ENCODE results near the gene PIGR. TPM values are rescaled to one million over a fixed set of nuclear protein-coding genes. Genes with fewer than 3 reads are reported as not detected.

Gene PIGR
- total and polyA plus RNA-seq, 12 donors, result under 0.01 to 3.4 (median 0.55) TPM; not detected in 2

DNA sequence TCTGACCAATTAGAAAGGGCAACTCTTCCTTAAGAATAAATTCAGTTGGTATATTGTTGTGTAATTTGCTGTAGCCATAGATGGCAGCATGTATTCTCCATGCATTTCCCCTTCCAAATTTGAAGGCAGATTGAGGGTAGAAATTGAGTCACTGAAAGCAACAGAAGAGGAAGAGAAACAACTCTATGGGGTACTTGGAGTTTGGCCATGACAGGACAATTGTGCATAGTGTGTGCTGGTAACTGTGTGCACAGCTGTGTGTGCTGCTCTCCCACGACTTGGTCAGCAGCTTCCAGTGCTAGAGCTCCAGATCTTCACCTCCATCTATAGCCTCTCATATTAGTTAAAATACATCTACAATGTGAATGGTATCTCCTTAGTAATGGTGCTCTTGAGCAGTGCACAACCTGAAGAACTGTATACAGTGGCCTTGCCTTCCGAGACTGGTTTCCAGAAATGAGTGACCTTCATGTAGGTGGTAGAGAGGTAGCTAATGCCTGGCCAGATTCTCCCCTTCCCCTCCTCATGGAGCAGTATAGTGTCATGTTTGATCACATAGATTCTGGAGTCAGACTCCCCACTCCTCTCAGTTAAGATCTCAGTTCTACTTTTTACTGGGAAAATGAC, 24.9 kb upstream of the PIGR start:
- no peak for TF ChIP-seq POLR2A (IDR thresholded peaks at IDR 0.05)
- TF ChIP-seq, protein P1, sequence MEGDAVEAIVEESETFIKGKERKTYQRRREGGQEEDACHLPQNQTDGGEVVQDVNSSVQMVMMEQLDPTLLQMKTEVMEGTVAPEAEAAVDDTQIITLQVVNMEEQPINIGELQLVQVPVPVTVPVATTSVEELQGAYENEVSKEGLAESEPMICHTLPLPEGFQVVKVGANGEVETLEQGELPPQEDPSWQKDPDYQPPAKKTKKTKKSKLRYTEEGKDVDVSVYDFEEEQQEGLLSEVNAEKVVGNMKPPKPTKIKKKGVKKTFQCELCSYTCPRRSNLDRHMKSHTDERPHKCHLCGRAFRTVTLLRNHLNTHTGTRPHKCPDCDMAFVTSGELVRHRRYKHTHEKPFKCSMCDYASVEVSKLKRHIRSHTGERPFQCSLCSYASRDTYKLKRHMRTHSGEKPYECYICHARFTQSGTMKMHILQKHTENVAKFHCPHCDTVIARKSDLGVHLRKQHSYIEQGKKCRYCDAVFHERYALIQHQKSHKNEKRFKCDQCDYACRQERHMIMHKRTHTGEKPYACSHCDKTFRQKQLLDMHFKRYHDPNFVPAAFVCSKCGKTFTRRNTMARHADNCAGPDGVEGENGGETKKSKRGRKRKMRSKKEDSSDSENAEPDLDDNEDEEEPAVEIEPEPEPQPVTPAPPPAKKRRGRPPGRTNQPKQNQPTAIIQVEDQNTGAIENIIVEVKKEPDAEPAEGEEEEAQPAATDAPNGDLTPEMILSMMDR (IDR thresholded peaks at IDR 0.05), result no peak
- WGBS, 4 donors, result 47 to 58% (median 52%) methylated on average over 2 of the region's 2 CpGs
- H3K9me3 ChIP-seq (replicated peaks in 1 of 3), result no peaks in the 10 kb centered on the region
- H3K36me3 ChIP-seq (replicated peaks in 1 of 2), result no peaks in the 10 kb centered on the region
- H3K27ac ChIP-seq, result no peak overlapping the region
- H3K4me3 ChIP-seq, result no peak overlapping the region
- intact Hi-C loops (cut with DNase I), result no loop called here
- H3K4me1 ChIP-seq (replicated peaks in 1 of 2), result no peaks in the 10 kb centered on the region
- peaks cover 3% of the 10 kb centered on the region for H3K27me3 ChIP-seq
- DNase-seq, result no peak

DNA sequence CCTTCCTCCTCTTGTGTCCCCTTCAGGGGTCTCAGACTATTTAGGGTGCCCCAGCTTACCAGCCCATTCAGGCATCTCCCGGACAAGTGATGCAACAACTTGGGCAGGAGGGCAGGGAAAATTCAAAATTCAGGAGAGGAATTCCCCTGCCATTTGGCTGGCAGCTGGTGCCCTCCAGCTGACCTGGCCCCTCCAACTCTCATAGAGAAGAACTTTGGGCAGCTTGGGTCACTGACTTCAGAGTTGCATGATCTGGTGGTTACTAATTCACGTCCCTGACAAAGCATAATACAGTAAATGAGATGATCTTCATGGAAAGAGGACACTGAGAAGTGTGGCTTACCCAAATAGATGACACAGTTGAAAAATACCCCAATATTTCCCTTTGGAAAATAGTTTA, 24.2 kb upstream of the PIGR start, which contains the start of gene FCAMR:
FCAMR (minus strand) TSS at position 15 of the 400 bp plus-strand sequence. CDS start 335 bp downstream, outside the sequence.
- no peaks in the 10 kb centered on the region for H3K4me1 ChIP-seq (replicated peaks in 1 of 2)
- no peak within 1 kb of the TSS for H3K4me3 ChIP-seq
- intact Hi-C loops (cut with DNase I), result no loop called here
- peaks cover 3% of the 10 kb centered on the region for H3K27me3 ChIP-seq
- 54 to 67% (median 58%) methylated on average over 2 of the region's 2 CpGs for WGBS, 4 donors
- no peak within 1 kb of the TSS for H3K27ac ChIP-seq
- H3K36me3 ChIP-seq (replicated peaks in 1 of 2), result no peaks in the 10 kb centered on the region
- TF ChIP-seq, protein P1 (IDR thresholded peaks at IDR 0.05), result no peak
- TF ChIP-seq POLR2A (IDR thresholded peaks at IDR 0.05), result no peak
- no peaks in the 10 kb centered on the region for H3K9me3 ChIP-seq (replicated peaks in 1 of 3)
- DNase-seq, result no peak

DNA sequence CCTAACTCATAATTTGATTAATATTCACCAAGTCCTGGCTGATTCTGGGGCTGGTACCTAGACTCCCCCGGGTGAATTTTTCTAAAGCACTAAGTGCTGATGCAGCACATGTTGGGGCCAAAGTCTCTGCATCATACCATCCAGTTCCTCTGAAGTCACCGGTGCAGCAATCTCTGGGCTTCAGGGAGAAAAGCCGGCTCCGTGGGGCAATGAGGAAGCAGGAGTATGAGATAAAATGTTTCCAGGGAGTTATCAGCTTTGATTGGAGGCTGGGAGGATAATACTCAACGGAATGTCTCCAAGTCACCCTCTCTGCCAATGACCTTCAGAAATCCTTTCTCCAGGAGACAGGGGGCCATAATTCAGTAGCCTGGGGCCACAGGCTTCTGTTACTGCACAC, 22.8 kb upstream of the PIGR start:
- Histone ChIP-seq H3K27ac (no peak overlapping the region), H3K9me3 (replicated peaks in 1 of 3) (no peaks in the 10 kb centered on the region), H3K4me3 (no peak overlapping the region), H3K27me3 (peaks cover 3% of the 10 kb centered on the region), H3K36me3 (replicated peaks in 1 of 2) (no peaks in the 10 kb centered on the region), H3K4me1 (replicated peaks in 1 of 2) (no peaks in the 10 kb centered on the region)
- 52 to 73% (median 62%) methylated on average over 3 to 5 of the region's 5 CpGs for WGBS, 4 donors
- TF ChIP-seq POLR2A (IDR thresholded peaks at IDR 0.05), result no peak
- TF ChIP-seq, protein P1 (IDR thresholded peaks at IDR 0.05), result no peak
- intact Hi-C loops (cut with DNase I), result no loop called here
- DNase-seq, result no peak

DNA sequence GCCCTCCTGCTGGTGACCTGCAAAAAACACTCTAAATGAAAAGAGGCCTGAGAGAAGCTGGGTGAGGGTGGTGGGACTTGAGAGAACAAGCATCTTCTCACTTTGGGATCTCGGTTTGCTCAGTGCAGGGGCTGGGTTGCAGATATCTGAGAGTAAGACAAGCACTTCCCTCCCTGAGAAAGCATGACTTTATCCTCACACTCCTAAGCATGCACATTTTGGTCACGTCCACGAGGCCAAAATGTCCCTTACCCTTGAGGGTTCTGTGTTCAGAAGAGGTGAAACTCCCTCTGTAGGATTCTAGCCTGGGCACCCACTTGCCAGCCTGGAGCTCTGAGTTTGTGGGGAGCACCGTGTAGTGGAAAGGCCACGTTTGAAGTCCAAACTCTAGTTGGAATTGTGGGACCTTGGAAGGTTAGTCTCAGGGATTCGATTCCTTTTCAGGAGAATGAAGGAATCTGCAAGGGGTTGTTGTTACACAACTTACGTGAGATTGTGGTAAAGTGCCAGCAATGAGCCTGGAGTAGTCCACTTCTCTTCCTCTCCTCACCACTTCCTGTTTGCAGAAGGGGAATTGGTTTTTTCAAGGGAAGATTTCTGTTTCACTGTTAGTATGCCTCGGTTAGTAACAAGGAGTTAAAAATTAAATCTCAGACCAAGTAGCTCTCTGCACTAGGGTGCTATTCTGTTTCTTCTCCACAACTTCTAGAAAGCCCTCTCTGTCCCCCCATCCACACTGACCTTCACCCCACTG, 21.0 kb upstream of the PIGR start:
- peak in 2 of 7 donors; percentile 27 to 45 for DNase-seq
- H3K4me1 ChIP-seq (replicated peaks in 1 of 2), result no peaks in the 10 kb centered on the region
- WGBS, 4 donors, result 57 to 68% (median 63%) methylated on average over 6 to 8 of the region's 8 CpGs
- no peak overlapping the region for H3K4me3 ChIP-seq
- intact Hi-C loops (cut with DNase I), result no loop called here
- no peaks in the 10 kb centered on the region for H3K9me3 ChIP-seq (replicated peaks in 1 of 3)
- TF ChIP-seq, protein P1 (IDR thresholded peaks at IDR 0.05), result no peak
- no peak for TF ChIP-seq POLR2A (IDR thresholded peaks at IDR 0.05)
- H3K27ac ChIP-seq, result no peak overlapping the region
- peaks cover 3% of the 10 kb centered on the region for H3K27me3 ChIP-seq
- no peaks in the 10 kb centered on the region for H3K36me3 ChIP-seq (replicated peaks in 1 of 2)

Data from adrenal gland (tissue), 12 donors.